Measurements from ENCODE around the gene KCTD16. TPM values are rescaled to one million over a fixed set of nuclear protein-coding genes. Genes with fewer than 3 reads are reported as not detected.

The KCTD16 gene
- polyA plus RNA-seq, 1 donor (not counting 4 experiments of a cell fraction or from before 2014, with no cell fraction given), result 0.04 TPM

DNA sequence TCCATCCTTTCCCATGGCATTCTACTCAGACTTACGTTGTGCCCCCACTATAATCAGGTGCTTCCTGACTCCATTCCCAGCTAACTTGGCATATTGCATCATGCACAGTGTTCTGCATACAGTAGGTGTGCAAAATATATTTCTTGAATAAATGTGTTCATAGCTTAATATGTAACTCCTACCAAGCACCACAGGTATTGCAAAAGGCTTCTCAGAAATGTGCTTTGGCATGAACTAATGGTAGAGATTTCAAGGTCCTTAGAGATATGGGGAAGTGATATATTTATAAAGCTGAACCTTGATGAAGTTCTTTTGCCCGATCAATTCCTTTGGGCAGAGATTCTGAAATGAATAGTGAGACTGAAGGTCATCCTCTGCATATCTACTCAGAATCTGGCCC, 220.4 kb downstream of the KCTD16 start:
- FAIRE-seq (no peak), DNase-seq (ENCODE audit: low read depth, low spot score) (no peak)
- no peak overlapping the region for H3K9ac ChIP-seq (ENCODE audit: control insufficient read depth, extremely low read depth, insufficient read depth, low read length)
- TF ChIP-seq, protein P1, sequence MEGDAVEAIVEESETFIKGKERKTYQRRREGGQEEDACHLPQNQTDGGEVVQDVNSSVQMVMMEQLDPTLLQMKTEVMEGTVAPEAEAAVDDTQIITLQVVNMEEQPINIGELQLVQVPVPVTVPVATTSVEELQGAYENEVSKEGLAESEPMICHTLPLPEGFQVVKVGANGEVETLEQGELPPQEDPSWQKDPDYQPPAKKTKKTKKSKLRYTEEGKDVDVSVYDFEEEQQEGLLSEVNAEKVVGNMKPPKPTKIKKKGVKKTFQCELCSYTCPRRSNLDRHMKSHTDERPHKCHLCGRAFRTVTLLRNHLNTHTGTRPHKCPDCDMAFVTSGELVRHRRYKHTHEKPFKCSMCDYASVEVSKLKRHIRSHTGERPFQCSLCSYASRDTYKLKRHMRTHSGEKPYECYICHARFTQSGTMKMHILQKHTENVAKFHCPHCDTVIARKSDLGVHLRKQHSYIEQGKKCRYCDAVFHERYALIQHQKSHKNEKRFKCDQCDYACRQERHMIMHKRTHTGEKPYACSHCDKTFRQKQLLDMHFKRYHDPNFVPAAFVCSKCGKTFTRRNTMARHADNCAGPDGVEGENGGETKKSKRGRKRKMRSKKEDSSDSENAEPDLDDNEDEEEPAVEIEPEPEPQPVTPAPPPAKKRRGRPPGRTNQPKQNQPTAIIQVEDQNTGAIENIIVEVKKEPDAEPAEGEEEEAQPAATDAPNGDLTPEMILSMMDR (optimal IDR thresholded peaks at IDR 0.05 in 1 of 3, IDR thresholded peaks at IDR 0.05 in 1 of 3, conservative IDR thresholded peaks at IDR 0.05 in 1 of 3; ENCODE audit: extremely low read depth in 1 of 3, insufficient read depth in 2 of 3, low read length in 3 of 3), result no peak
- TF ChIP-seq EZH2 (IDR thresholded peaks at IDR 0.05; ENCODE audit: low read length), result no peak
- H3K36me3 ChIP-seq (ENCODE audit: control insufficient read depth in 2 of 2, extremely low read depth in 1 of 2, insufficient read depth in 2 of 2, low read length in 2 of 2), result no peaks in the 10 kb centered on the region
- no peaks in the 10 kb centered on the region for H3K27me3 ChIP-seq (ENCODE audit: control insufficient read depth, extremely low read depth, insufficient read depth, low read length)
- H3K4me3 ChIP-seq (ENCODE audit: control insufficient read depth in 2 of 3, extremely low read depth in 1 of 3, insufficient read depth in 2 of 3, low read depth in 1 of 3, low read length in 3 of 3), result no peak overlapping the region
- H3K4me2 ChIP-seq (ENCODE audit: control insufficient read depth, extremely low read depth, insufficient read depth, low read depth, low read length), result no peak overlapping the region
- H3K27ac ChIP-seq (ENCODE audit: control insufficient read depth, insufficient read depth, low read length), result no peak overlapping the region
- H3K4me1 ChIP-seq (ENCODE audit: control insufficient read depth, extremely low read depth, insufficient read depth, low read length), result no peaks in the 10 kb centered on the region
- H3K9me3 ChIP-seq (ENCODE audit: control insufficient read depth, low read depth, low read length), result no peaks in the 10 kb centered on the region
- no peaks in the 10 kb centered on the region for H3K9me1 ChIP-seq (ENCODE audit: control insufficient read depth, extremely low read depth, insufficient read depth, low read length)
- H4K20me1 ChIP-seq (ENCODE audit: control insufficient read depth, extremely low read depth, insufficient read depth, low read length), result no peaks in the 10 kb centered on the region
- H2AFZ ChIP-seq (ENCODE audit: control insufficient read depth, low read length), result no peak overlapping the region
- H3K79me2 ChIP-seq (ENCODE audit: control insufficient read depth, insufficient read depth, low read length), result no peaks in the 10 kb centered on the region
- dilution Hi-C loops (cut with MboI; ENCODE audit: extremely low pct_ligation_motif_present, low sequenced_read_pairs), result no loop called here

DNA sequence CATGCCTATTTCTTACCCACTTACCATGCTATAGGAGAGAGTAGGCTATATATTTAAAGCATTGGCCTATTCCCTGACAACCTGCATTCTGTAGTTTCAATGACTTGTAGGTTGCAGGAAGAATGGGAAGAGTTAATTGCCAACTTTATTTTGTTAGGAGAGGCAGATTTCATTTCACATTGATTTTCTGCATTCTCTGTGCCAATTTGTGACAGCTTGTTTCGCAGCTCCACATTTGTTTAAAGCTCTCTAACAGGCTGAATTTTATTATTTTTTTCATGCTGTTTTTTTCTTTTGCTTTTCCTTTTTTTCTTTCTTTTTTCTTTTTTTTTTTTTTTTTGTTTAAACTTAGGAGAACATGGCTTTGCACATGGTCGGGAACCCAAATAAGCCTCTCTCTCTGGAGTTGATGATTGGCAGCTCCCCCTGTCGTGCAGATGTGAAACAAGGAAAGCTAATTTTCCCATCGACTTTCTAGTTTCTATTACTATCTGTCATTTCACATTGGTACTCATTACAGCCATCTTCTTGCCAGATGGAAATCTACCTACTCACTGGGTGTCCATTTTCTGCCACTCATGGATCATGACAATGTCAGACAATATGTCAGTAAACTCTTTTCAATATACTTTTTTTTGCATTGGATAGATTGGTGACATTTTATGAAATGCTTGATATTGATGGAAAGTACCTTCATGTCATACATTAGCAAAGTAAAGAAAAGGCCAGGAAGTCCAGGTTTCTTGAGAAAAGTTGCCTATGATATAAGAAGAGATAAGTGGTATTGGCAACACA, 223.2 kb downstream of the KCTD16 start:
- DNase-seq (ENCODE audit: low read depth, low spot score), result no peak
- Histone ChIP-seq H3K4me2 (ENCODE audit: control insufficient read depth, extremely low read depth, insufficient read depth, low read depth, low read length) (no peak overlapping the region), H3K27ac (ENCODE audit: control insufficient read depth, insufficient read depth, low read length) (no peak overlapping the region), H3K4me1 (ENCODE audit: control insufficient read depth, extremely low read depth, insufficient read depth, low read length) (no peaks in the 10 kb centered on the region), H3K9me3 (ENCODE audit: control insufficient read depth, low read depth, low read length) (no peaks in the 10 kb centered on the region), H3K9ac (ENCODE audit: control insufficient read depth, extremely low read depth, insufficient read depth, low read length) (no peak overlapping the region), H3K36me3 (ENCODE audit: control insufficient read depth in 2 of 2, extremely low read depth in 1 of 2, insufficient read depth in 2 of 2, low read length in 2 of 2) (no peaks in the 10 kb centered on the region), H3K4me3 (ENCODE audit: control insufficient read depth in 2 of 3, extremely low read depth in 1 of 3, insufficient read depth in 2 of 3, low read depth in 1 of 3, low read length in 3 of 3) (no peak overlapping the region), H2AFZ (ENCODE audit: control insufficient read depth, low read length) (no peak overlapping the region), H4K20me1 (ENCODE audit: control insufficient read depth, extremely low read depth, insufficient read depth, low read length) (no peaks in the 10 kb centered on the region), H3K27me3 (ENCODE audit: control insufficient read depth, extremely low read depth, insufficient read depth, low read length) (no peaks in the 10 kb centered on the region), H3K9me1 (ENCODE audit: control insufficient read depth, extremely low read depth, insufficient read depth, low read length) (no peaks in the 10 kb centered on the region), H3K79me2 (ENCODE audit: control insufficient read depth, insufficient read depth, low read length) (no peaks in the 10 kb centered on the region)
- dilution Hi-C loops (cut with MboI; ENCODE audit: extremely low pct_ligation_motif_present, low sequenced_read_pairs), result no loop called here
- no peak for FAIRE-seq
- no peak for TF ChIP-seq EZH2 (IDR thresholded peaks at IDR 0.05; ENCODE audit: low read length)
- TF ChIP-seq, protein P1 (optimal IDR thresholded peaks at IDR 0.05 in 1 of 3, IDR thresholded peaks at IDR 0.05 in 1 of 3, conservative IDR thresholded peaks at IDR 0.05 in 1 of 3; ENCODE audit: extremely low read depth in 1 of 3, insufficient read depth in 2 of 3, low read length in 3 of 3), result no peak
